Inflammatory macrophage treated with lipopolysaccharide for 1 hour (primary cell): ENCODE results near the gene C18orf63.

Experiments used
- DNase-seq, 2 donors: peaks; one replicate each; pipeline ENCODE4 v3.0.0-alpha.2; 2020 to 2022

The C18orf63 gene

GRCh38 chr18:74380916-74381315 lies 65.3 kb downstream of the C18orf63 start:
- DNase-seq: no peak

GRCh38 chr18:74381621-74382295 lies 66.1 kb downstream of the C18orf63 start:
- no peak for DNase-seq

GRCh38 chr18:74382481-74383017 lies 66.9 kb downstream of the C18orf63 start:
- DNase-seq: no peak

- no peak for DNase-seq
Observed at GRCh38 chr18:74387383-74387782, 71.7 kb downstream of the C18orf63 start.

- DNase-seq: no peak
Observed at GRCh38 chr18:74388227-74388626, 72.6 kb downstream of the C18orf63 start.

GRCh38 chr18:74389171-74389927 lies 73.7 kb downstream of the C18orf63 start:
- no peak for DNase-seq

GRCh38 chr18:74389991-74390390 lies 74.4 kb downstream of the C18orf63 start:
- no peak for DNase-seq

GRCh38 chr18:74390900-74391299 lies 75.3 kb downstream of the C18orf63 start:
- DNase-seq: peak in 1 of 2 donors; percentile 38

GRCh38 chr18:74392323-74392722 lies 76.7 kb downstream of the C18orf63 start:
- no peak for DNase-seq

GRCh38 chr18:74395006-74395405 lies 79.4 kb downstream of the C18orf63 start:
- no peak for DNase-seq

GRCh38 chr18:74395648-74396154 lies 80.1 kb downstream of the C18orf63 start:
- DNase-seq: no peak

GRCh38 chr18:74396171-74397169 lies 80.8 kb downstream of the C18orf63 start:
- DNase-seq: peak; percentile 6 to 9

- no peak for DNase-seq
Observed at GRCh38 chr18:74397572-74397971, 81.9 kb downstream of the C18orf63 start.

GRCh38 chr18:74399091-74399887 lies 83.7 kb downstream of the C18orf63 start:
- DNase-seq: peak in 1 of 2 donors; percentile 7

GRCh38 chr18:74400813-74401212 lies 85.2 kb downstream of the C18orf63 start:
- no peak for DNase-seq

GRCh38 chr18:74402806-74403433 lies 87.3 kb downstream of the C18orf63 start:
- DNase-seq: no peak

GRCh38 chr18:74407888-74408287 lies 92.2 kb downstream of the C18orf63 start:
- no peak for DNase-seq
